GM12864 (cell line): ENCODE data around the gene NOP53.
A peak's percentile ranks its signal among the peaks of the same experiment; 100 is the strongest.

Source experiments
- DNase-seq: peaks from one replicate; pipeline ENCODE4 v3.0.0-alpha.2; 2011; ENCODE audit warnings: low read depth
- H3K4me3 ChIP-seq: 2 replicates; pipeline ENCODE4 v1.5.1; 2011; ENCODE audit warnings: mild to moderate bottlenecking, low read depth, low read length, control low read depth
- CTCF ChIP-seq: IDR thresholded peaks from 2 replicates; pipeline ENCODE4 v1.5.1; 2011; ENCODE audit warnings: low read depth, mild to moderate bottlenecking, moderate library complexity, low read length, control low read depth, inconsistent platforms; ENCODE audit errors: missing control alignments

NOP53 gene

GRCh38 chr19:47701717-47702552 lies 43.4 kb upstream of the NOP53 start:
- DNase-seq = no peak
- H3K4me3 ChIP-seq = no peak overlapping the region

GRCh38 chr19:47702671-47703070 lies 42.7 kb upstream of the NOP53 start:
- no peak for TF ChIP-seq CTCF
- no peak overlapping the region for H3K4me3 ChIP-seq
- DNase-seq = no peak

More at GRCh38 chr19:47701717-47702552, 43.4 kb upstream of the NOP53 start:
- no peak for TF ChIP-seq CTCF

GRCh38 chr19:47703301-47703700 lies 42.0 kb upstream of the NOP53 start:
- H3K4me3 ChIP-seq = no peak overlapping the region
- no peak for TF ChIP-seq CTCF

GRCh38 chr19:47704024-47704423 lies 41.3 kb upstream of the NOP53 start:
- DNase-seq = no peak
- no peak overlapping the region for H3K4me3 ChIP-seq
- no peak for TF ChIP-seq CTCF

More at GRCh38 chr19:47703301-47703700, 42.0 kb upstream of the NOP53 start:
- DNase-seq = no peak

- H3K4me3 ChIP-seq = no peak overlapping the region
- no peak for TF ChIP-seq CTCF
- DNase-seq = no peak
These were observed 40.7 kb upstream of the NOP53 start for GRCh38 chr19:47704656-47705055.

GRCh38 chr19:47707135-47707925 lies 38.0 kb upstream of the NOP53 start:
- H3K4me3 ChIP-seq = no peak overlapping the region
- DNase-seq = peak; percentile 35
- peak; percentile 89 for TF ChIP-seq CTCF
